ENCODE results near the gene FAM217A. TPM values are rescaled to one million over a fixed set of nuclear protein-coding genes. Genes with fewer than 3 reads are reported as not detected.
"Not testable (repeated sequence)": the region's sequence is repeated elsewhere in the genome, so short reads cannot be mapped to it uniquely, and the experiment has no call there.

Gene FAM217A, protein sequence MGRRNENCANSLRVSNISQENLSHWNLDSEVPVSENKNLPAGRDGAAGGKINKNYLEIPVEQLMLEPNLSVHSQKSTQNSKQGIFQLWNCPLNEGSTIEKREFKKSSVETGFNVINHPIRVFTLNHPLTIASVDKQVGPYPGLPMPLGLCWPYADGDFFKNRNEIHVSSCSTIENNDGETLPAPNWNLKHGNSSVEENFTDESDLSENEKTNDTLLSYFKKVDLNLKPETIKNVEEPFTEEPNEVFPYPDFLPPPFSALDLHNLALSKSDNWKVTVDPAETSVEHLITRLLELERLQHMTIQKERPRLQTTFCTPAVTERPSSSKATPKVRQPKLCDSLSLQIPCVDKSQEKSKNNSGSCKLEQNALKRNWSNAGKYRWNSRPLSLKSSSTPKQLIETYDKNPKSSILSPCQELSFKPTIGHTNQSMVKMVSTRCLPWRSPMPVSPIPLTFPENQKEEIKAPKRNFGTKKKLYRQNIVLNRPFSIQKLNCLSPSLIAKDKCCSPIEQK
- total RNA-seq, result not detected

DNA sequence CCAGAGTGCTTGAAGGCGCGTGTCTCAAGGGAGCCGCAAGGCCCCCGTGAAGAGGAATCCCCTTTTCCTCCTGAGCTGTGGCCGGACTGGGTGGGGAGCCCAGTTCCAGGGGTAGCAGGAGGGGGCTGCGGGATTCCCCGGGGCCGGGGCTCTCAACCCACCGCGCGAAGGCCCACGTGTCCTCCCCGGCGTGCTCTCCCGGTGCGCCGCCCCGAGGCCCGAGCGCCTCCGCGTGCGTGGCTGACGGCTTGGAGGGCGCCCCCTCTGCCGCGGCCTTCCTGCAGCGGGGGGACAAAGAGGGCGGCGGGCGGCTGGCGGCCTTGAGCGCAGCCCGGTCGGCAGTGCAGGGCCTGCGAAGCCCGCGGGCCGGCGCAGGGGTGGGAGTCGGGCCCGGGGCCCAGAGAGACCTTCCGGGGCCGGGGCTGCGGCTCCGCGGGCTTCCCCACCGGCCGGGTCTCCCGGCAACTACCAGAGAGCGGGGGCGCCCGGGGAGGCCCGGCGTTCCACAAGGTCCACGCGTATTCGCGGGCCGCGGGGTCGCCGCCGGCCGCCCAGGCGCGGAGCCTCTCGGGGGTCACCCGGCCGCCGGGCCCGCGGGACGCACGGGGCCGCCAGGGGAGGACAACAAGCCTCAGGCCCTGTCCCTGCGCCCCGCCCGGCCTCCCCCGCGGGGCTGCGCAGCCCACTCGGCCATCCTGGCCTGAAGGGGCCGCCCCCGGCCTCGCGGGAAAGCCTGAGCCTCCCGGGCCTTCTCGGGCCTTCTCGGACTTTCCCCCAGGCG is at the start of gene FAM217A:
Gene FAM217A, minus strand, starts transcription at position 447 of the 781 bp plus-strand sequence. CDS start 1,723 bp downstream, outside the sequence.
- no peak for DNase-seq

DNA sequence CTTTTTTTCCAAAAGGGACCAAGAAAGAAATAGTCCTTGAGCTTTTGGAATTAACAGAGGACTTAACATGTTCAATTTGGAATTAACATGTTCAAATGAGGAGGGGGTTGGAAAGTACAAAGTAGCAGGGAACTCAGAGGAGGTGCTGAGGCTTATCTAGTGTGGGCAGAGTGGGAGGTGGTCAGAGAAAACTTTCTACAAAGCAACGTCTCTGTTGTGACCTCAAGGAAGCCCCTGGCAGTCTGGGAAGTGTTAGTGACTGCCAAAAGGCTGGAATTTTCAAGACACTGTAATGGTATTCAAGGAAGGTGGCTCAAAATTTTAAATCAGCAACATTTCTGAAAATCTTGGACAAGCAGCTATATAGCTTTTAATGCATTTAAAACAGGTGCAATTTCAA is 49.1 kb upstream of the FAM217A start:
- no peak for DNase-seq

DNA sequence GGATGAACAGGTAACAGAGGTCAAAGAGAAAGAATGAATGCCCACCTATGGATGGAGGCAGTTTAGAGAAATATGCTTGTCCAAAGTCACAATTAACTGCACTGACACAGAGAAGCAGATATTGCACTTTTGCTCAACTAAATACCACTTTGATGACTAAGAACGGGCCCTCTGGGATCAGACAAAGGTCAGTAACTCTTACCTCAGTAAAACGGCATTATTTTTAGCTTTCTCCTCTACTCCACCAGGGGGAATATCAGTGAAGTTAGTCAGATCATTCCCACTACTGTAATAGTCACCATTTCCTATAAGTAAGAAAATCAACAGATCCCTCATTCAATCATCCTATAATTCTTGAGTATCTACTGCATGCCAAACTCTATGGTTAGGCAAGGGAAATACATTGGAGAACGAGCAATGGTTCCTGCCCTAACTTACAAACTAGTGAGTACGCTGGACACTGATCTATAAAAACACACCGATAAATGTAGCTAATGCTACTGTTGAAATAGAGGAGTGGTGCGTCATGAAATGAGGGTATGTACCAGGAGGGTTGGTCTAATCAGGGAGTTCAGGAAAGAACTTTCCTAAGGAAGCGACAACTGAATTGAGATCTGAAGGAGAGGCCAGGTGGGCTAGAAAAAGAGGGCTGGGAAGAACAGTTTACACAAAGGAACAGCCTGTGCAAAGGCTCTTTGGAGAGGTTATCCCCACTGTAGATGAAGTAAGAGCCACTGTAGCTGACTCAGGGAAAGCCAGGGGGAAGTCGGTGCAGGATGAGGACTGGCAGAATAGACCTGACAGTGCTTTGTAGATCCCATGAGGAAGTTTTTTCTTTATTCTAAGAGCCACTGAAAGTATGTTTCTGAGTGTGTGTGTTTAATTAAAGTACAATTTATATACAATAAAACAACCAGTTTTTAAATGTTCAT is 47.3 kb upstream of the FAM217A start:
- DNase-seq, result no peak

DNA sequence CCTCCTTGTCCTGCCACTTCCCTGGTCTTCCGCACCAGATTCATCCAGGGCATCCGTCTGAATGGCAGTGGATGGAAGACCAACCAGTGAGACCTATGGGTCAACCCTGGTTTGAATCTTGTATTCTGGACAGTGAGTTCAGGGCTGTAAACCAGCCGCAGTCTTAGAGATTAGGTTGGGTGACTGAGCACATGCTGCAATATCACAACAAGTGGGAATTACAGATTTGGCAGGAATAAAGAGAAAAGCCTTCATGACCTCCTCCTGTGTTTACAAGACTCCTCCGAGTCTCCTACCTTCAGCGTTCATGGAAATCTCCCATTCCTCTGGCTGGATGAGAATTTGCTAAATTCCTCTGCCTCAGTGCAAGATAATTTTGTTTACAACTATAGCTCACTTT is 46.6 kb upstream of the FAM217A start:
- no peak for DNase-seq

GRCh38 chr6:4124351-4124750 is 45.4 kb upstream of the FAM217A start:
- DNase-seq, result no peak

- no peak for DNase-seq
Measured at GRCh38 chr6:4115741-4116140, 36.8 kb upstream of the FAM217A start.

- no peak for DNase-seq
Measured at GRCh38 chr6:4114123-4114522, 35.2 kb upstream of the FAM217A start.

- DNase-seq, result no peak
Measured at GRCh38 chr6:4113649-4114048, 34.7 kb upstream of the FAM217A start.

DNA sequence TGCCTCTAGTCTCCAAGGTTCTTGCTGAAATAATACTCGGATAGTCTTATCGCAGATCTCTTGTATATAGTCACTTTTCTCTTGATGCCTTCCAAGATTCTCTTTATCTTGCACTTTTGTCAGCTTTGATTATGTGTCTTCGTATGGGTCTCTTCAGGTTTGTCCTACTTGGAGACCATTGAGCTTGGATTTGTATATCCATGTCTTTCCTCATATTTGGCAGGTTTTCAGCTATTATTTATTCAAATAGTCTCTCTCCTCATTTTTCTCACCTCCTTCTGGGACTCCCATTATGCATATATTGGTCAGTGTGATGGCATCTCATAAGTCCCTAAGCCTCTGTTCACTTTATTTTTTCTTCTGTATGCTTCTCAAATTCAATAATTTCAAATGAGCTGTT is 33.4 kb upstream of the FAM217A start:
- no peak for DNase-seq

GRCh38 chr6:4109363-4109815 is 30.5 kb upstream of the FAM217A start:
- DNase-seq, result not testable (repeated sequence)

DNA sequence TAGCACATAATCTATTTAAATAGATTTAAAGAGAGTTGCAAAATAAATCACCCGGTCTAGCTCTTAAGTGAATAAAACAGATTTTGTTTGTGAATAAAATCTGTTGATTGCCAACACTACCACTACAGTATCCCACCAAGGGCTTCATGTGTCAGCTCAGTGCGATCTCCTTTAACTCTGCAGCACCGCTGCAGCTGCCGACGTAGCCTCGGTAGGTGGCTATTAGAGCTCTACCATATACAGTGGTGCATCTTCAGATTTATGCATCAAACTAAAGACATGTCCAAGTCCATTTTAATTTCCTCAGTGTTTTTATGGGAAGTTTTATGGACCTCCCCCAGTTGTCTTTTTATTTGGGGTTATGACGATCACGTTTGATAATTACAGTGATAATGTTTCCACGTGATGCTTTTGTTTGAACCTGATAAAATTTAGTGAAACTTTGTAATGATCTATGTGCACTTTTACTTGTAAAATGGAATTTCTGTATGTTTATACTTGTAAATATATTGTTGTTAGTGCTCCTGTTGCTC is 29.7 kb upstream of the FAM217A start:
- no peak for DNase-seq

GRCh38 chr6:4107873-4108272 is 28.9 kb upstream of the FAM217A start:
- no peak for DNase-seq

DNA sequence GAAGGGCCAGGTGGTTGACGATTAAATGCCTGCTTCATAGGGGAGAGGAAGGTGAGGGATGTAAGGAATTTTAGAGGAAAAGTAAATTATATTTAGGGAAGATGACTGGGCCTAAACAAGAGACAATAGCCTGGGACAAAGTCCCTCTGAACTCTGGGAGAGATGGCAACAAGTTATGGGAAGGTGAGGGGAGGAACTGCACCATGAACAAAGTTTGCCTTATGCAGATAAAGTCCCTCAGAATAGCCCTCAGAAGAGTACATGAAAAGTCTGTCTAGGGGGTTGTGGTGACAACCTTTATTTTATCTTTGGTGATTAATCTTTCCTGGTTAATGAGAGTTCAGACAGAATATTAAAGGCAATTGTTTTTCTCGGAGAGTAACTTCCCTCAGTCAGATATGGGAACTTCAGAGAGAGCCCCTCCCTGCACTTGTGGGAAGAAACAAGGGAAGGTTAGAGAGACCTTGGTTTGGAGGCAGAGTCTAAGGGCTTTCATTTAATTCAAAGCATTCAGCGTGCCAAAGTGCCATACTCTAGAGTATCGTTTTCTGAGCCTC is 27.1 kb upstream of the FAM217A start:
- no peak for DNase-seq

GRCh38 chr6:4103929-4104328 is 25.0 kb upstream of the FAM217A start:
- no peak for DNase-seq

- peak; percentile 45 for DNase-seq
Measured at GRCh38 chr6:4102687-4103244, 23.8 kb upstream of the FAM217A start.

DNA sequence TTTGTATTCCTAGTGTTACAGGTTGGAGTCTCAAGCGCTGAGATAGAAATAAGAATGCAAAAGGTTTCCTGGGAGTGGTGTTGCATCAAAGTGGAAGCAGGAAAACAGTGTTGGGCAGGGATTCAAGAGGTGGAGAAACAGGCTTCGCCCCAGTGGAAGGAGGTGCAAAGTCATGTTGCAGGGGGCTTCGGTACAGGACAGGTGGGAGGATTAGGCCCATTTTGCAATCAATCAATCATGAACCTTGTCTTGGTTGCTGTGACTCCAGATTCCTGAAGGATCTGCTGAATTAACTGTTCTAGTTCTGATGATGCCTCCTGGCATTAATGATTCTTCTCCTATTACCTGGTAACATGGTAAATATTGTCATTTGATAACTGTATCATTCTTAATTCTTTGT is 22.4 kb upstream of the FAM217A start:
- DNase-seq, result no peak

GRCh38 chr6:4100655-4101054 is 21.7 kb upstream of the FAM217A start:
- no peak for DNase-seq

GRCh38 chr6:4093288-4093687 is 14.4 kb upstream of the FAM217A start:
- no peak for DNase-seq

- no peak for DNase-seq
Measured at GRCh38 chr6:4091941-4092340, 13.0 kb upstream of the FAM217A start.

DNA sequence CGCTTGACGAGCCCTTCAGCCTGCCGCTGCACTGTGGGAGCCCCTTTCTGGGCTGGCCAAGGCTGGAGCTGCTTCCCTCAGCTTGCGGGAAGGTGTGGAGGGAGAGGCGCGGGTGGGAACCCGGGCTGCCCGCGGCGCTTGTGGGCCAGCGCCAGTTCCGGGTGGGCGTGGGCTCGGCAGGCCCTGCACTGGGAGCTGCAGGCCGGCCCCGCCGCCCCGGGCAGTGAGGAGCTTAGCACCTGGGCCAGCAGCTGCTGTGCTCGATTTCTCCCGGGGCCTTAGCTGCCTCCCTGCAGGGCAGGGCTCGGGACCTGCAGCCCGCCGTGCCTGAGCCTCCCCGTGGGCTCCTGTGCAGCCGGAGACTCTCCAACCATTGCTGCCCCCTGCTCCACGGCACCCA is 11.1 kb upstream of the FAM217A start:
- DNase-seq, result not testable (repeated sequence)

- DNase-seq, result no peak
Measured at GRCh38 chr6:4088704-4089103, 9.8 kb upstream of the FAM217A start.

Measured in tongue (tissue), 2 donors.